Loucy (cell line): ENCODE results near the gene SLTM.
"Not testable (repeated sequence)": the region's sequence is repeated elsewhere in the genome, so short reads cannot be mapped to it uniquely, and the experiment has no call there.

Source experiments
- H2AFZ ChIP-seq: fragments of 200-600 bp; sonication (generic); 2 replicates; pipeline ENCODE4 v1.6.0; 2016; ENCODE audit warnings: antibody characterized with exemption, mild to moderate bottlenecking, low read length, moderate library complexity
- H3F3A ChIP-seq: fragments of 200-600 bp; 2 replicates; pipeline ENCODE4 v1.6.0; 2016; ENCODE audit warnings: antibody characterized with exemption, low read depth, mild to moderate bottlenecking
- H3K27me3 ChIP-seq: fragments of 200-600 bp; sonication (generic); 2 replicates; pipeline ENCODE4 v1.6.1; 2014; ENCODE audit warnings: low read length, mild to moderate bottlenecking; ENCODE audit not compliant: insufficient read depth, poor library complexity, severe bottlenecking
- H3K36me3 ChIP-seq: fragments of 200-600 bp; sonication (generic); 2 replicates; pipeline ENCODE4 v1.6.1; 2016; ENCODE audit warnings: low read length; ENCODE audit not compliant: insufficient read depth
- H3K4me1 ChIP-seq: fragments of 200-600 bp; sonication (generic); 2 replicates; pipeline ENCODE4 v1.5.1; 2014; ENCODE audit warnings: low read length, mild to moderate bottlenecking; ENCODE audit not compliant: insufficient read depth, poor library complexity, severe bottlenecking
- H3K4me2 ChIP-seq: fragments of 200-600 bp; sonication (generic); 2 replicates; pipeline ENCODE4 v1.6.0; 2014; ENCODE audit warnings: antibody characterized with exemption, low read length, low read depth, mild to moderate bottlenecking; ENCODE audit not compliant: poor library complexity, severe bottlenecking
- H3K4me3 ChIP-seq: fragments of 200-600 bp; sonication (generic); 2 replicates; pipeline ENCODE4 v1.5.1; 2014; ENCODE audit warnings: low read length, mild to moderate bottlenecking, mixed read lengths; ENCODE audit not compliant: poor library complexity, severe bottlenecking
- H3K79me2 ChIP-seq: fragments of 200-600 bp; sonication (generic); 2 replicates; pipeline ENCODE4 v1.6.1; 2014; ENCODE audit warnings: low read length; ENCODE audit not compliant: insufficient read depth
- H3K9ac ChIP-seq: fragments of 200-600 bp; sonication (generic); 2 replicates; pipeline ENCODE4 v1.6.0; 2014; ENCODE audit warnings: mild to moderate bottlenecking, low read depth, low read length, moderate library complexity; ENCODE audit not compliant: poor library complexity, severe bottlenecking
- H3K9me2 ChIP-seq: fragments of 200-600 bp; sonication (generic); replicated peaks from 2 replicates; pipeline ENCODE4 v1.6.1; 2016; ENCODE audit warnings: low read depth, low read length, mixed read lengths
- H3K9me3 ChIP-seq: fragments of 200-600 bp; sonication (generic); 2 replicates; pipeline ENCODE4 v1.6.1; 2014; ENCODE audit warnings: mild to moderate bottlenecking, antibody characterized with exemption, low read length, low read depth; ENCODE audit not compliant: insufficient read depth
- H4K20me1 ChIP-seq: fragments of 200-600 bp; sonication (generic); 2 replicates; pipeline ENCODE4 v1.6.0; 2014; ENCODE audit warnings: antibody characterized with exemption, low read length, mild to moderate bottlenecking; ENCODE audit not compliant: insufficient read depth, poor library complexity, severe bottlenecking
- CTCF ChIP-seq: fragments of 200-600 bp; sonication (generic); conservative IDR thresholded peaks from 2 replicates; pipeline ENCODE4 v1.5.1; 2014; ENCODE audit warnings: mild to moderate bottlenecking, antibody characterized with exemption, low read length
- EZH2phosphoT487 ChIP-seq: fragments of 200-600 bp; IDR thresholded peaks from 2 replicates; pipeline ENCODE4 v1.6.1; 2018; ENCODE audit warnings: antibody characterized with exemption, mild to moderate bottlenecking, moderate library complexity, borderline replicate concordance

The SLTM gene

GRCh38 chr15:58951388-58952007 is 18.0 kb upstream of the SLTM start:
- no peaks in the 10 kb centered on the region for H3F3A ChIP-seq
- H3K9me3 ChIP-seq = no peaks in the 10 kb centered on the region
- no peak overlapping the region for H3K9ac ChIP-seq
- no peaks in the 10 kb centered on the region for H3K27me3 ChIP-seq
- H2AFZ ChIP-seq = no peak overlapping the region
- no peaks in the 10 kb centered on the region for H3K4me1 ChIP-seq
- no peak overlapping the region for H3K4me2 ChIP-seq
- no peaks in the 10 kb centered on the region for H3K36me3 ChIP-seq
- H3K9me2 ChIP-seq = no peaks in the 10 kb centered on the region
- no peaks in the 10 kb centered on the region for H3K79me2 ChIP-seq
- no peak overlapping the region for H3K4me3 ChIP-seq
- no peak for TF ChIP-seq CTCF
- no peak for TF ChIP-seq EZH2phosphoT487
- H4K20me1 ChIP-seq = no peaks in the 10 kb centered on the region

- no peaks in the 10 kb centered on the region for H4K20me1 ChIP-seq
- H2AFZ ChIP-seq = no peak overlapping the region
- no peaks in the 10 kb centered on the region for H3K4me1 ChIP-seq
- H3F3A ChIP-seq = no peaks in the 10 kb centered on the region
- no peaks in the 10 kb centered on the region for H3K36me3 ChIP-seq
- H3K4me2 ChIP-seq = no peak overlapping the region
- H3K4me3 ChIP-seq = no peak overlapping the region
- no peaks in the 10 kb centered on the region for H3K9me3 ChIP-seq
- H3K27me3 ChIP-seq = no peaks in the 10 kb centered on the region
- TF ChIP-seq CTCF (no peak), EZH2phosphoT487 (no peak)
- no peaks in the 10 kb centered on the region for H3K9me2 ChIP-seq
- H3K79me2 ChIP-seq = no peaks in the 10 kb centered on the region
- H3K9ac ChIP-seq = no peak overlapping the region
These were observed 13.7 kb upstream of the SLTM start for GRCh38 chr15:58947179-58947578.

GRCh38 chr15:58934974-58935373 is 1.5 kb upstream of the SLTM start:
- peak overlapping the region; percentile 93 for H3K4me2 ChIP-seq
- H3K9me3 ChIP-seq, H3K36me3 ChIP-seq, H3K27me3 ChIP-seq, H3F3A ChIP-seq, H2AFZ ChIP-seq, H3K9me2 ChIP-seq: not testable (repeated sequence)
- H3K79me2 ChIP-seq = peaks cover 34% of the 10 kb centered on the region
- H3K9ac ChIP-seq = peak overlapping the region; percentile 89
- peaks cover 23% of the 10 kb centered on the region for H4K20me1 ChIP-seq
- H3K4me1 ChIP-seq = peaks cover 26% of the 10 kb centered on the region
- peak overlapping the region; percentile 80 for H3K4me3 ChIP-seq

GRCh38 chr15:58934521-58934920 is 1.0 kb upstream of the SLTM start:
- Histone ChIP-seq H3K27me3 (no peaks in the 10 kb centered on the region), H2AFZ (peak overlapping the region; percentile 98), H3K9me2 (no peaks in the 10 kb centered on the region)

More at GRCh38 chr15:58934521-58934920, 1.0 kb upstream of the SLTM start:
- peaks cover 9% of the 10 kb centered on the region for H3F3A ChIP-seq
- no peaks in the 10 kb centered on the region for H3K9me3 ChIP-seq
- H4K20me1 ChIP-seq = peaks cover 26% of the 10 kb centered on the region
- TF ChIP-seq CTCF (no peak), EZH2phosphoT487 (no peak)
- H3K9ac ChIP-seq = peak overlapping the region; percentile 89
- no peaks in the 10 kb centered on the region for H3K36me3 ChIP-seq
- peaks cover 26% of the 10 kb centered on the region for H3K4me1 ChIP-seq
- H3K4me2 ChIP-seq = peak overlapping the region; percentile 93
- peak overlapping the region; percentile 80 for H3K4me3 ChIP-seq
- peaks cover 39% of the 10 kb centered on the region for H3K79me2 ChIP-seq
